Astrocyte (in vitro differentiated cells and primary cell): Measurements from ENCODE around the gene VWF. TPM values are rescaled to one million over a fixed set of nuclear protein-coding genes. Genes with fewer than 3 reads are reported as not detected.

Experiments
- DNase-seq: peaks from one replicate; pipeline ENCODE4 v3.0.0-alpha.2; 2010; ENCODE audit warnings: low read depth
- FAIRE-seq: peaks from 2 replicates; lab custom pipeline; 2011; peaks lifted over from hg19 to GRCh38; lab: Jason Lieb, UNC
- H2AFZ ChIP-seq: 2 replicates; pipeline ENCODE4 v1.6.0; 2012; ENCODE audit warnings: low read depth, low read length, inconsistent platforms
- H3K27ac ChIP-seq: 2 replicates; pipeline ENCODE4 v1.5.1; 2011; ENCODE audit warnings: low read depth, low read length, inconsistent platforms
- H3K27me3 ChIP-seq: 2 replicates; pipeline ENCODE4 v1.6.0; 2011; ENCODE audit warnings: low read length, inconsistent platforms; ENCODE audit not compliant: insufficient read depth
- H3K36me3 ChIP-seq: 2 replicates; pipeline ENCODE4 v1.5.1; 2011; ENCODE audit warnings: low read length, inconsistent platforms; ENCODE audit not compliant: insufficient read depth
- H3K4me1 ChIP-seq: 2 replicates; pipeline ENCODE4 v1.5.1; 2011; ENCODE audit warnings: low read length, inconsistent platforms; ENCODE audit not compliant: insufficient read depth
- H3K4me2 ChIP-seq: 2 replicates; pipeline ENCODE4 v1.6.0; 2012; ENCODE audit warnings: low read length, inconsistent platforms
- H3K4me3 ChIP-seq: 2 replicates; pipeline ENCODE4 v1.5.1; 2011; ENCODE audit warnings: low read depth, mild to moderate bottlenecking, low read length, inconsistent platforms; ENCODE audit not compliant: insufficient read depth
- H3K79me2 ChIP-seq: 2 replicates; pipeline ENCODE4 v1.6.0; 2012; ENCODE audit warnings: mild to moderate bottlenecking, low read length, inconsistent platforms; ENCODE audit not compliant: insufficient read depth
- H3K9ac ChIP-seq: 2 replicates; pipeline ENCODE4 v1.6.0; 2012; ENCODE audit warnings: mild to moderate bottlenecking, low read length, inconsistent platforms
- H3K9me3 ChIP-seq: 2 replicates; pipeline ENCODE4 v1.5.1; 2012; ENCODE audit warnings: low read depth, mild to moderate bottlenecking, low read length, inconsistent platforms; ENCODE audit not compliant: insufficient read depth
- H4K20me1 ChIP-seq: 2 replicates; pipeline ENCODE4 v1.6.0; 2012; ENCODE audit warnings: low read length, inconsistent platforms; ENCODE audit not compliant: insufficient read depth
- H3K27ac Mint-ChIP-seq: one replicate; pipeline ENCODE4 v1.8.0; 2021; ENCODE audit warnings: mild to moderate bottlenecking, mixed read lengths; ENCODE audit not compliant: unreplicated experiment
- H3K27me3 Mint-ChIP-seq: one replicate; pipeline ENCODE4 v1.8.0; 2021; ENCODE audit warnings: low read depth, mixed read lengths; ENCODE audit not compliant: unreplicated experiment
- H3K36me3 Mint-ChIP-seq: one replicate; pipeline ENCODE4 v1.8.0; 2021; ENCODE audit warnings: low read depth, mixed read lengths; ENCODE audit not compliant: unreplicated experiment
- H3K4me1 Mint-ChIP-seq: one replicate; pipeline ENCODE4 v1.8.0; 2021; ENCODE audit warnings: low read depth, mixed read lengths; ENCODE audit not compliant: unreplicated experiment
- H3K4me3 Mint-ChIP-seq: one replicate; pipeline ENCODE4 v1.8.0; 2021; ENCODE audit warnings: mild to moderate bottlenecking, moderate library complexity, mixed read lengths; ENCODE audit not compliant: unreplicated experiment
- H3K9me3 Mint-ChIP-seq: one replicate; pipeline ENCODE4 v1.8.0; 2021; ENCODE audit warnings: mild to moderate bottlenecking, mixed read lengths; ENCODE audit not compliant: unreplicated experiment
- CTCF ChIP-seq: IDR thresholded peaks from 2 replicates; pipeline ENCODE4 v1.5.1; 2011; ENCODE audit warnings: low read depth, mild to moderate bottlenecking, inconsistent platforms, low read length, moderate library complexity; ENCODE audit not compliant: insufficient read depth
- EZH2 ChIP-seq: IDR thresholded peaks from 2 replicates; pipeline ENCODE4 v1.6.1; 2012; ENCODE audit warnings: mild to moderate bottlenecking, low read length, inconsistent platforms; ENCODE audit not compliant: insufficient read depth
- total RNA-seq: library from RNA; stranded (reverse); gene quantifications from 2 replicates; pipeline ENCODE4 v1.2.1, GENCODE V29; 2021

The VWF gene
- total RNA-seq, 1 donor from 2014 or later, result 0.23 TPM

- no peaks in the 10 kb centered on the region for H4K20me1 ChIP-seq
- FAIRE-seq (no peak), DNase-seq (no peak)
- Mint-ChIP-seq H3K27me3 (peaks cover 37% of the 10 kb centered on the region), H3K9me3 (no peaks in the 10 kb centered on the region), H3K4me3 (no peak overlapping the region), H3K4me1 (no peaks in the 10 kb centered on the region), H3K36me3 (no peaks in the 10 kb centered on the region), H3K27ac (no peak overlapping the region)
- H3K4me2 ChIP-seq, result no peak overlapping the region
- H3K4me1 ChIP-seq, result no peaks in the 10 kb centered on the region
- no peaks in the 10 kb centered on the region for H3K79me2 ChIP-seq
- no peaks in the 10 kb centered on the region for H3K36me3 ChIP-seq
- H3K27ac ChIP-seq, result no peak overlapping the region
- TF ChIP-seq EZH2 (no peak), CTCF (no peak)
- peaks cover 14% of the 10 kb centered on the region for H3K27me3 ChIP-seq
- H3K9ac ChIP-seq, result no peak overlapping the region
- H2AFZ ChIP-seq, result no peak overlapping the region
- no peak overlapping the region for H3K4me3 ChIP-seq
- no peaks in the 10 kb centered on the region for H3K9me3 ChIP-seq
Measured at GRCh38 chr12:5952031-5952430, 172.4 kb downstream of the VWF start.

GRCh38 chr12:5948696-5949095, 175.8 kb downstream of the VWF start:
- no peak for DNase-seq
- Mint-ChIP-seq H3K27ac (no peak overlapping the region), H3K9me3 (peaks cover 4% of the 10 kb centered on the region), H3K4me1 (no peaks in the 10 kb centered on the region), H3K27me3 (peaks cover 62% of the 10 kb centered on the region), H3K36me3 (no peaks in the 10 kb centered on the region), H3K4me3 (no peak overlapping the region)
- Histone ChIP-seq H3K27ac (no peak overlapping the region), H3K9me3 (no peaks in the 10 kb centered on the region), H3K27me3 (peaks cover 44% of the 10 kb centered on the region), H3K79me2 (no peaks in the 10 kb centered on the region), H3K4me3 (no peak overlapping the region), H3K36me3 (no peaks in the 10 kb centered on the region), H3K4me1 (no peaks in the 10 kb centered on the region), H4K20me1 (no peaks in the 10 kb centered on the region), H3K9ac (no peak overlapping the region), H2AFZ (no peak overlapping the region), H3K4me2 (no peak overlapping the region)
- no peak for FAIRE-seq
- TF ChIP-seq CTCF (no peak), EZH2 (no peak)

- H3K9me3 Mint-ChIP-seq, result peaks cover 4% of the 10 kb centered on the region
- Histone ChIP-seq H3K79me2 (no peaks in the 10 kb centered on the region), H3K9me3 (no peaks in the 10 kb centered on the region), H3K27me3 (peaks cover 41% of the 10 kb centered on the region), H3K9ac (no peak overlapping the region), H2AFZ (no peak overlapping the region), H3K4me1 (no peaks in the 10 kb centered on the region), H3K4me2 (no peak overlapping the region), H4K20me1 (no peaks in the 10 kb centered on the region), H3K4me3 (no peak overlapping the region), H3K36me3 (no peaks in the 10 kb centered on the region), H3K27ac (no peak overlapping the region)
- DNase-seq (no peak), FAIRE-seq (no peak)
- TF ChIP-seq EZH2 (no peak), CTCF (no peak)
- H3K27ac Mint-ChIP-seq, result no peak overlapping the region
- H3K4me1 Mint-ChIP-seq, result no peaks in the 10 kb centered on the region
- no peaks in the 10 kb centered on the region for H3K36me3 Mint-ChIP-seq
- H3K27me3 Mint-ChIP-seq, result peaks cover 71% of the 10 kb centered on the region
- no peak overlapping the region for H3K4me3 Mint-ChIP-seq
Measured at GRCh38 chr12:5947006-5947405, 177.5 kb downstream of the VWF start.
